Measurements from ENCODE around the gene PPP1R9A. TPM values are rescaled to one million over a fixed set of nuclear protein-coding genes. Genes with fewer than 3 reads are reported as not detected.

PPP1R9A gene
- polyA plus RNA-seq, 3 donors = not detected

DNA sequence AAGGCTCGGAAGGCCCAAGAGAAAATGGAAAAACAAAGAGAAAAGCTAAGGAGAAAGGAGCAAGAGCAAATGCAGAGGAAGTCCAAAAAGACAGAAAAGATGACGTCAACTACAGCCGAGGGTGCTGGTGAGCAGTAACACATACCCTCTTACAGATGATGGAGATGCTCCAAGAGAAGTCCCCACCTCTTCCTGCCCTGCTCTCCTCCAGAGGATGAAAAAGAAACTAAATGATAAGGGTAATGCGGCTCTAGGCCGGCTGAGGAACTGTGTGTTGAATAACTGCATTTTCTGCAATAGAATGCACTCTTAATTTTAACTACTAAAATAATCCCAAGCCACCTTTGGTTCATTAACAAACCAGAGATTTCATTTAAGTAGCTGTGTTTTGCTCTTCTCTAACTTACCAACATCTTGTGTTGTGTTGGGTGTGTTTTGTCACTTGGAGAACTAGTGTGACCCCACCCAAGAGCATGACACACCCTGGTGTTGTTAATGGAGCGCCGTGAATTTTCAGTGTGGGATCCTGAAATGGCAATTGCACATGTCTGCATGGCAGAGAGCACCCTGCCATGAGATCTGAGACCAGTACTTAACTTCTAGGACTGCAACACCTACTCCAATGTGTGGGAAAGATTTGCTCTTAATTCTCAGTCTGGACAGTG is 382.9 kb downstream of the PPP1R9A start:
- Histone ChIP-seq H3K4me1 (ENCODE audit: control insufficient read depth in 1 of 2, insufficient read depth in 2 of 2, low read length in 2 of 2) (no peaks in the 10 kb centered on the region), H3K27me3 (ENCODE audit: control insufficient read depth in 2 of 2, insufficient read depth in 2 of 2, low read length in 2 of 2) (no peaks in the 10 kb centered on the region), H3K36me3 (replicated peaks in 1 of 2; ENCODE audit: control insufficient read depth in 1 of 2, insufficient read depth in 2 of 2, low read length in 2 of 2) (no peaks in the 10 kb centered on the region), H4K20me1 (ENCODE audit: insufficient read depth, low read length) (no peaks in the 10 kb centered on the region), H3K9me3 (replicated peaks in 1 of 2; ENCODE audit: control insufficient read depth in 1 of 2, insufficient read depth in 1 of 2, low read length in 2 of 2) (no peaks in the 10 kb centered on the region), H2AFZ (ENCODE audit: insufficient read depth, low read depth, low read length, poor library complexity, severe bottlenecking) (no peak overlapping the region), H3K9ac (ENCODE audit: insufficient read depth, low read length, poor library complexity, severe bottlenecking) (no peak overlapping the region), H3K4me3 (replicated peaks in 1 of 3; ENCODE audit: low read depth in 2 of 3, low read length in 3 of 3) (no peak overlapping the region), H3K4me2 (replicated peaks; ENCODE audit: extremely low read depth, low read length, poor library complexity, severe bottlenecking) (no peak overlapping the region), H3K27ac (ENCODE audit: low read depth in 1 of 2, low read length in 2 of 2) (no peak overlapping the region), H3K79me2 (ENCODE audit: insufficient read depth, low read length) (no peaks in the 10 kb centered on the region)
- no peak overlapping the region for H3K4me3 Mint-ChIP-seq
- H3K4me1 Mint-ChIP-seq = no peaks in the 10 kb centered on the region
- DNase-seq = no peak
- TF ChIP-seq, protein P1, sequence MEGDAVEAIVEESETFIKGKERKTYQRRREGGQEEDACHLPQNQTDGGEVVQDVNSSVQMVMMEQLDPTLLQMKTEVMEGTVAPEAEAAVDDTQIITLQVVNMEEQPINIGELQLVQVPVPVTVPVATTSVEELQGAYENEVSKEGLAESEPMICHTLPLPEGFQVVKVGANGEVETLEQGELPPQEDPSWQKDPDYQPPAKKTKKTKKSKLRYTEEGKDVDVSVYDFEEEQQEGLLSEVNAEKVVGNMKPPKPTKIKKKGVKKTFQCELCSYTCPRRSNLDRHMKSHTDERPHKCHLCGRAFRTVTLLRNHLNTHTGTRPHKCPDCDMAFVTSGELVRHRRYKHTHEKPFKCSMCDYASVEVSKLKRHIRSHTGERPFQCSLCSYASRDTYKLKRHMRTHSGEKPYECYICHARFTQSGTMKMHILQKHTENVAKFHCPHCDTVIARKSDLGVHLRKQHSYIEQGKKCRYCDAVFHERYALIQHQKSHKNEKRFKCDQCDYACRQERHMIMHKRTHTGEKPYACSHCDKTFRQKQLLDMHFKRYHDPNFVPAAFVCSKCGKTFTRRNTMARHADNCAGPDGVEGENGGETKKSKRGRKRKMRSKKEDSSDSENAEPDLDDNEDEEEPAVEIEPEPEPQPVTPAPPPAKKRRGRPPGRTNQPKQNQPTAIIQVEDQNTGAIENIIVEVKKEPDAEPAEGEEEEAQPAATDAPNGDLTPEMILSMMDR (IDR thresholded peaks at IDR 0.05) = no peak
- no peaks in the 10 kb centered on the region for H3K36me3 Mint-ChIP-seq
- intact Hi-C loops (cut with micrococcal nuclease) = no loop called here
- H3K9me3 Mint-ChIP-seq = peaks cover 0 to 2% (median 0%) of the 10 kb centered on the region in 7 donors
- H3K27ac Mint-ChIP-seq = no peak overlapping the region
- H3K27me3 Mint-ChIP-seq (ENCODE audit: low read depth in 3 of 3) = no peaks in the 10 kb centered on the region
- WGBS (ENCODE audit: insufficient coverage) = no CpG with 5 or more reads among the region's 7 CpGs

DNA sequence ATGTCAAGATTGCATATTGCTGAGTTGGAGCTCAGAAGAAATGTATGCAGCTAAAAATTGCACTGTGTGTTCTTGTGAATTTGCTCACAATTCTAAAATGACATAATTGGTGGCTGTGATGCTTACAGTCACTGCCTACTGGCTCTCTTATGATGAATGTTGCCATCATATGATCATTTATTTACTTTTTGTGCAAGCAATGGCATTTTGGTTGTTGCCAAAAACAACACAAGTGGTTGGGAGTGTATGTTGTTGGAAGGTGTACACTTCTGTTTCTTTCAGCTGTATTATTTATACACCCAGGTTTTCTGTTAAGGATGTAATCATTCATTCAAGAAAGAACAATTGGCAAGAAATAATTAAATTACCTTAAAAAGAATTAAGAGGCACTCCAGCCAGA is 388.0 kb downstream of the PPP1R9A start:
- Histone ChIP-seq H3K9ac (ENCODE audit: insufficient read depth, low read length, poor library complexity, severe bottlenecking) (no peak overlapping the region), H4K20me1 (ENCODE audit: insufficient read depth, low read length) (no peaks in the 10 kb centered on the region), H3K9me3 (replicated peaks in 1 of 2; ENCODE audit: control insufficient read depth in 1 of 2, insufficient read depth in 1 of 2, low read length in 2 of 2) (no peaks in the 10 kb centered on the region), H3K36me3 (replicated peaks in 1 of 2; ENCODE audit: control insufficient read depth in 1 of 2, insufficient read depth in 2 of 2, low read length in 2 of 2) (no peaks in the 10 kb centered on the region), H3K4me1 (ENCODE audit: control insufficient read depth in 1 of 2, insufficient read depth in 2 of 2, low read length in 2 of 2) (no peaks in the 10 kb centered on the region), H3K27me3 (ENCODE audit: control insufficient read depth in 2 of 2, insufficient read depth in 2 of 2, low read length in 2 of 2) (no peaks in the 10 kb centered on the region), H3K4me3 (replicated peaks in 1 of 3; ENCODE audit: low read depth in 2 of 3, low read length in 3 of 3) (no peak overlapping the region), H3K4me2 (replicated peaks; ENCODE audit: extremely low read depth, low read length, poor library complexity, severe bottlenecking) (no peak overlapping the region), H2AFZ (ENCODE audit: insufficient read depth, low read depth, low read length, poor library complexity, severe bottlenecking) (no peak overlapping the region), H3K79me2 (ENCODE audit: insufficient read depth, low read length) (no peaks in the 10 kb centered on the region), H3K27ac (ENCODE audit: low read depth in 1 of 2, low read length in 2 of 2) (no peak overlapping the region)
- no peaks in the 10 kb centered on the region for H3K36me3 Mint-ChIP-seq
- TF ChIP-seq, protein P1 (IDR thresholded peaks at IDR 0.05) = no peak
- no peak overlapping the region for H3K4me3 Mint-ChIP-seq
- no peak for DNase-seq
- H3K27ac Mint-ChIP-seq = no peak overlapping the region
- no peaks in the 10 kb centered on the region for H3K27me3 Mint-ChIP-seq (ENCODE audit: low read depth in 3 of 3)
- H3K9me3 Mint-ChIP-seq = no peaks in the 10 kb centered on the region
- H3K4me1 Mint-ChIP-seq = no peaks in the 10 kb centered on the region
- intact Hi-C loops (cut with micrococcal nuclease) = no loop called here
